ENCODE results near the gene PPFIBP1. TPM values are rescaled to one million over a fixed set of nuclear protein-coding genes. Genes with fewer than 3 reads are reported as not detected.

Gene PPFIBP1
- total and polyA plus RNA-seq, 2 of the 13 experiments (the other 11 are each of a cell fraction or from before 2014, with no cell fraction given) = 16.2 to 21.8 TPM

- TF ChIP-seq ZNF800 (CRISPR knock-in tag; IDR thresholded peaks at IDR 0.05) (0 out of 2 replicates have a peak, but pooled peaks have one; percentile 40), ZNF749 (CRISPR knock-in tag; IDR thresholded peaks at IDR 0.05; ENCODE audit: borderline replicate concordance) (no peak), ZBTB37 (CRISPR knock-in tag; IDR thresholded peaks at IDR 0.05) (no peak), EHMT2 (IDR thresholded peaks at IDR 0.05; ENCODE audit: borderline replicate concordance, low read depth, low read length) (no peak), NR1H2 (CRISPR knock-in tag; IDR thresholded peaks at IDR 0.05; ENCODE audit: borderline replicate concordance, low read depth) (no peak), ZFP36 (IDR thresholded peaks at IDR 0.05; ENCODE audit: borderline replicate concordance, low read depth, low read length, partially characterized antibody) (no peak), ZNF644 (CRISPR knock-in tag; IDR thresholded peaks at IDR 0.05; ENCODE audit: low read depth) (peak; percentile 84), SIN3B (IDR thresholded peaks at IDR 0.05; ENCODE audit: low read length) (no peak), SP1 (IDR thresholded peaks at IDR 0.05) (no peak), SP1 (CRISPR knock-in tag; IDR thresholded peaks at IDR 0.05) (no peak), TBX3 (IDR thresholded peaks at IDR 0.05; ENCODE audit: borderline replicate concordance) (no peak), PHF5A (CRISPR knock-in tag; IDR thresholded peaks at IDR 0.05; ENCODE audit: low read depth, unreplicated experiment) (no peak), NFKBIZ (CRISPR knock-in tag; IDR thresholded peaks at IDR 0.05) (no peak), ZNF691 (CRISPR knock-in tag; IDR thresholded peaks at IDR 0.05; ENCODE audit: borderline replicate concordance, low read depth) (peak; percentile 87; the same call in 1 of the 2 replicates), ZHX1 (CRISPR knock-in tag; IDR thresholded peaks at IDR 0.05; ENCODE audit: low read depth) (no peak), PRDM10 (CRISPR knock-in tag; IDR thresholded peaks at IDR 0.05; ENCODE audit: low read depth) (no peak), NFE2L2 (IDR thresholded peaks at IDR 0.05; ENCODE audit: low read length) (no peak), SOX5 (CRISPR knock-in tag; IDR thresholded peaks at IDR 0.05; ENCODE audit: borderline replicate concordance) (peak; percentile 16; the same call in 1 of the 2 replicates), ZNF550 (CRISPR knock-in tag; IDR thresholded peaks at IDR 0.05; ENCODE audit: borderline replicate concordance) (no peak)
Measured at GRCh38 chr12:27705263-27705662, 181.3 kb downstream of the PPFIBP1 start (continued).
